ENCODE measurements around the gene QRICH2. TPM values are rescaled to one million over a fixed set of nuclear protein-coding genes. Genes with fewer than 3 reads are reported as not detected.
A peak's percentile ranks its signal among the peaks of the same experiment; 100 is the strongest.

QRICH2 gene
- total RNA-seq, 4 donors from 2014 or later = 1.7 to 2.7 (median 2.0) TPM

DNA sequence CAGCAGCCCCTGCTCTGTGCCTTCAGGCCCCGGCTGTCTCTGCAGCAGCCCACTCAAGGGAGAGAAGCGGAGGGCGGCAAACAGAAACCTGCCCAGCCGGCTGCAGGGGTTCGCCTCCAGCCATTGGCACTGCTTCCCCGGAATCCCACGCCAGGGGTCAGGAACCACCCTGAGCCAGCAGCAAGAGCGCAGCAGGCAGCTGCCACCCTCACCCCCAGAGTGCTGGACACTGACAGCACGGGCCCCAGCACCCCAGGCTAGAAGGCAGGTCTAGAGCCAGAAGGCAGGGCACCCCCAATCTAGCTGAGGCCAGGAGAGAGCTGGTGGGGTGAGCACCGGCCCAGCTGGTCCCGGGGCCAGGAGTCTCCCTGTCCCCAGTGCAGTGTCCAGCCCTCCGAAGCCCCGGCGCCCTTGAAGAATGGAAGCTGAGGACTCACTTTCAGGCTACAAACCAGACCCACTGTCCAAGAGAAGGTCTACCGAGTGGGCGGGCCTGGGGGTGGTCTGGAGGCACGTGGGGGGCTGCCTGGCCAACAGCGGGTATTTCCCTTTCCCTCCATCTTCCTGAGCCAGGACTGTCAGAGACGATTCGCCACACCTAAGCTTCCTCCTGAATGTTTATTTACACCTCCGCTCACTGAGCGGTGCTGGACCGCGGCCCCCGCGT lies 34.5 kb downstream of the QRICH2 start:
- Histone ChIP-seq H3K36me3 (peaks cover 0 to 38% of the 10 kb centered on the region in 2 donors), H3K4me1 (peaks cover 0 to 60% (median 25%) of the 10 kb centered on the region in 3 donors)
- TF ChIP-seq POLR2AphosphoS5 (IDR thresholded peaks at IDR 0.05) (no peak), EP300 (IDR thresholded peaks at IDR 0.05) (no peak), POLR2A (IDR thresholded peaks at IDR 0.05) (no peak)
- TF ChIP-seq, protein P1, sequence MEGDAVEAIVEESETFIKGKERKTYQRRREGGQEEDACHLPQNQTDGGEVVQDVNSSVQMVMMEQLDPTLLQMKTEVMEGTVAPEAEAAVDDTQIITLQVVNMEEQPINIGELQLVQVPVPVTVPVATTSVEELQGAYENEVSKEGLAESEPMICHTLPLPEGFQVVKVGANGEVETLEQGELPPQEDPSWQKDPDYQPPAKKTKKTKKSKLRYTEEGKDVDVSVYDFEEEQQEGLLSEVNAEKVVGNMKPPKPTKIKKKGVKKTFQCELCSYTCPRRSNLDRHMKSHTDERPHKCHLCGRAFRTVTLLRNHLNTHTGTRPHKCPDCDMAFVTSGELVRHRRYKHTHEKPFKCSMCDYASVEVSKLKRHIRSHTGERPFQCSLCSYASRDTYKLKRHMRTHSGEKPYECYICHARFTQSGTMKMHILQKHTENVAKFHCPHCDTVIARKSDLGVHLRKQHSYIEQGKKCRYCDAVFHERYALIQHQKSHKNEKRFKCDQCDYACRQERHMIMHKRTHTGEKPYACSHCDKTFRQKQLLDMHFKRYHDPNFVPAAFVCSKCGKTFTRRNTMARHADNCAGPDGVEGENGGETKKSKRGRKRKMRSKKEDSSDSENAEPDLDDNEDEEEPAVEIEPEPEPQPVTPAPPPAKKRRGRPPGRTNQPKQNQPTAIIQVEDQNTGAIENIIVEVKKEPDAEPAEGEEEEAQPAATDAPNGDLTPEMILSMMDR (IDR thresholded peaks at IDR 0.05) = no peak

GRCh38 chr17:76272541-76273444 lies 35.3 kb downstream of the QRICH2 start:
- Histone ChIP-seq H3K27ac (peak overlapping the region in 2 of 4 donors; percentile 31 to 67), H3K36me3 (peaks cover 0 to 35% of the 10 kb centered on the region in 2 donors), H3K4me3 (peak overlapping the region in 1 of 2 donors; percentile 40), H3K9me3 (no peaks in the 10 kb centered on the region), H3K27me3 (no peaks in the 10 kb centered on the region), H3K4me1 (peaks cover 0 to 68% (median 32%) of the 10 kb centered on the region in 3 donors)
- ATAC-seq = peak; percentile 18
- 87 to 100% methylated on average over 1 to 3 of the region's 19 CpGs for WGBS, 2 donors (ENCODE audit: low coverage in 1 of 2)
- TF ChIP-seq EP300 (IDR thresholded peaks at IDR 0.05) (no peak), POLR2A (IDR thresholded peaks at IDR 0.05) (no peak), POLR2AphosphoS5 (IDR thresholded peaks at IDR 0.05) (no peak)
- TF ChIP-seq, protein P1 (IDR thresholded peaks at IDR 0.05) = no peak

More for the DNA sequence above, 34.5 kb downstream of the QRICH2 start:
- ATAC-seq = no peak
- Histone ChIP-seq H3K4me3 (no peak overlapping the region), H3K27me3 (no peaks in the 10 kb centered on the region), H3K27ac (peak overlapping the region in 1 of 4 donors; percentile 0), H3K9me3 (no peaks in the 10 kb centered on the region)
- no CpG with 5 or more reads among the region's 26 CpGs for WGBS, 2 donors (ENCODE audit: low coverage in 1 of 2)

- H3K4me3 ChIP-seq = peak overlapping the region in 1 of 2 donors; percentile 40
- WGBS, 2 donors (ENCODE audit: low coverage in 1 of 2) = 20% methylated on average over 3 of the region's 38 CpGs; no CpG with 5 or more reads in 1 of the 2 donors
- ATAC-seq = peak; percentile 1
- TF ChIP-seq, protein P1 (IDR thresholded peaks at IDR 0.05) = no peak
- TF ChIP-seq POLR2AphosphoS5 (IDR thresholded peaks at IDR 0.05) = peak; percentile 14
- TF ChIP-seq POLR2A (IDR thresholded peaks at IDR 0.05) = no peak
- TF ChIP-seq EP300 (IDR thresholded peaks at IDR 0.05) = no peak
- peaks cover 0 to 30% of the 10 kb centered on the region in 2 donors for H3K36me3 ChIP-seq
- H3K27me3 ChIP-seq = no peaks in the 10 kb centered on the region
- peak overlapping the region in 3 of 4 donors; percentile 15 to 67 (median 31) for H3K27ac ChIP-seq
- H3K9me3 ChIP-seq = no peaks in the 10 kb centered on the region
- peaks cover 0 to 77% (median 41%) of the 10 kb centered on the region in 3 donors for H3K4me1 ChIP-seq
Measured at GRCh38 chr17:76271669-76272540, 36.2 kb downstream of the QRICH2 start.

GRCh38 chr17:76270770-76271668 lies 37.1 kb downstream of the QRICH2 start:
- Histone ChIP-seq H3K4me3 (peak overlapping the region in 1 of 2 donors; percentile 40), H3K27ac (peak overlapping the region in 2 of 4 donors; percentile 31 to 67), H3K4me1 (peaks cover 0 to 86% (median 47%) of the 10 kb centered on the region in 3 donors)

More at GRCh38 chr17:76270770-76271668, 37.1 kb downstream of the QRICH2 start:
- peaks cover 0 to 27% of the 10 kb centered on the region in 2 donors for H3K36me3 ChIP-seq
- H3K27me3 ChIP-seq = no peaks in the 10 kb centered on the region
- 91 to 93% methylated on average over 3 to 6 of the region's 14 CpGs for WGBS, 2 donors (ENCODE audit: low coverage in 1 of 2)
- no peaks in the 10 kb centered on the region for H3K9me3 ChIP-seq
- no peak for ATAC-seq
- TF ChIP-seq POLR2AphosphoS5 (IDR thresholded peaks at IDR 0.05) (no peak), POLR2A (IDR thresholded peaks at IDR 0.05) (no peak), EP300 (IDR thresholded peaks at IDR 0.05) (no peak)

Measured in gastroesophageal sphincter (tissue), 4 donors.